A549 (cell line): Measurements from ENCODE around the gene ZDBF2.

ENCODE experiments used
- JUN ChIP-seq, 2 experiments: fragments of >200 bp; sonication (Bioruptor Twin); formaldehyde crosslinking; IDR thresholded peaks; 2 replicates in 1 of 2; 3 replicates in 1 of 2; pipeline ENCODE4 v1.6.1; 2016 to 2017
- KDM1A ChIP-seq: fragments of 200-600 bp; sonication (generic); IDR thresholded peaks from 2 replicates; pipeline ENCODE4 v1.6.1; 2016; ENCODE audit warnings: low read depth, mild to moderate bottlenecking
- MAFK ChIP-seq: fragments of 450-650 bp; IDR thresholded peaks from 2 replicates; pipeline ENCODE4 v1.6.1; 2014; ENCODE audit not compliant: partially characterized antibody
- POLR2AphosphoS2 ChIP-seq: conservative IDR thresholded peaks from 2 replicates; pipeline ENCODE4 v1.6.1; 2012; ENCODE audit warnings: low read length, improper control_type of control experiment, inconsistent platforms
- RAD21 ChIP-seq, 2 experiments: fragments of >200 bp in 1 of 2; sonication (Bioruptor Twin) in 1 of 2; formaldehyde crosslinking in 1 of 2; IDR thresholded peaks in 1 of 2; conservative IDR thresholded peaks in 1 of 2; 2 replicates in 1 of 2; 3 replicates in 1 of 2; pipeline ENCODE4 v1.6.1; 2012 to 2018; ENCODE audit warnings: inconsistent platforms in 1 of 2
- TF ChIP-seq, protein P1 (sequence below): fragments of 200-600 bp; sonication (generic); IDR thresholded peaks from 2 replicates; pipeline ENCODE4 v1.6.1; 2016; ENCODE audit warnings: antibody characterized with exemption, mild to moderate bottlenecking, moderate library complexity
- TF ChIP-seq, protein P2 (sequence below): fragments of >200 bp; sonication (Bioruptor Twin); formaldehyde crosslinking; IDR thresholded peaks from 3 replicates; pipeline ENCODE4 v1.5.1; 2016
- TF ChIP-seq, protein P3 (sequence below): fragments of 450-650 bp; IDR thresholded peaks from 2 replicates; pipeline ENCODE4 v1.6.1; 2014; ENCODE audit warnings: antibody characterized with exemption

DNA sequence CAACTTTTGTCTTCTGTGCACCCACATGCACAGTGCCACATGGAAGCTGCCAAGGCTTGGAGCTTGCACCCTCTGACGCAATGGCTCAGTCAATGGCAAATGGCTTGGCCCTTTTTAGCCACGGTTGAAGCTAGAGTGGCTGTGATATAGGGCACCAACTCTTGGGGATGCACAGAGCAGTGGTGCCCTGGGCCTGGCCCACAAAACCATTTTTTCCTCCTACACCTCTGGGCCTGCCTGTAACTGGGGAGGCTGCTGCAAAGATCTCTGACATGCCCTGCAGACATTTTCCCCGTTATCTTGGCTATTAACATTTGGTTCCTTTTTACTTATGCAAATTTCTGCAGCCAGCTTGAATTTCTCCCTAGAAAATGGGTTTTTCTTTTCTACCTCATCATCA lies 74.9 kb downstream of the ZDBF2 start:
- TF ChIP-seq, protein P1, sequence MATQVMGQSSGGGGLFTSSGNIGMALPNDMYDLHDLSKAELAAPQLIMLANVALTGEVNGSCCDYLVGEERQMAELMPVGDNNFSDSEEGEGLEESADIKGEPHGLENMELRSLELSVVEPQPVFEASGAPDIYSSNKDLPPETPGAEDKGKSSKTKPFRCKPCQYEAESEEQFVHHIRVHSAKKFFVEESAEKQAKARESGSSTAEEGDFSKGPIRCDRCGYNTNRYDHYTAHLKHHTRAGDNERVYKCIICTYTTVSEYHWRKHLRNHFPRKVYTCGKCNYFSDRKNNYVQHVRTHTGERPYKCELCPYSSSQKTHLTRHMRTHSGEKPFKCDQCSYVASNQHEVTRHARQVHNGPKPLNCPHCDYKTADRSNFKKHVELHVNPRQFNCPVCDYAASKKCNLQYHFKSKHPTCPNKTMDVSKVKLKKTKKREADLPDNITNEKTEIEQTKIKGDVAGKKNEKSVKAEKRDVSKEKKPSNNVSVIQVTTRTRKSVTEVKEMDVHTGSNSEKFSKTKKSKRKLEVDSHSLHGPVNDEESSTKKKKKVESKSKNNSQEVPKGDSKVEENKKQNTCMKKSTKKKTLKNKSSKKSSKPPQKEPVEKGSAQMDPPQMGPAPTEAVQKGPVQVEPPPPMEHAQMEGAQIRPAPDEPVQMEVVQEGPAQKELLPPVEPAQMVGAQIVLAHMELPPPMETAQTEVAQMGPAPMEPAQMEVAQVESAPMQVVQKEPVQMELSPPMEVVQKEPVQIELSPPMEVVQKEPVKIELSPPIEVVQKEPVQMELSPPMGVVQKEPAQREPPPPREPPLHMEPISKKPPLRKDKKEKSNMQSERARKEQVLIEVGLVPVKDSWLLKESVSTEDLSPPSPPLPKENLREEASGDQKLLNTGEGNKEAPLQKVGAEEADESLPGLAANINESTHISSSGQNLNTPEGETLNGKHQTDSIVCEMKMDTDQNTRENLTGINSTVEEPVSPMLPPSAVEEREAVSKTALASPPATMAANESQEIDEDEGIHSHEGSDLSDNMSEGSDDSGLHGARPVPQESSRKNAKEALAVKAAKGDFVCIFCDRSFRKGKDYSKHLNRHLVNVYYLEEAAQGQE, result no peak
- TF ChIP-seq, protein P2, sequence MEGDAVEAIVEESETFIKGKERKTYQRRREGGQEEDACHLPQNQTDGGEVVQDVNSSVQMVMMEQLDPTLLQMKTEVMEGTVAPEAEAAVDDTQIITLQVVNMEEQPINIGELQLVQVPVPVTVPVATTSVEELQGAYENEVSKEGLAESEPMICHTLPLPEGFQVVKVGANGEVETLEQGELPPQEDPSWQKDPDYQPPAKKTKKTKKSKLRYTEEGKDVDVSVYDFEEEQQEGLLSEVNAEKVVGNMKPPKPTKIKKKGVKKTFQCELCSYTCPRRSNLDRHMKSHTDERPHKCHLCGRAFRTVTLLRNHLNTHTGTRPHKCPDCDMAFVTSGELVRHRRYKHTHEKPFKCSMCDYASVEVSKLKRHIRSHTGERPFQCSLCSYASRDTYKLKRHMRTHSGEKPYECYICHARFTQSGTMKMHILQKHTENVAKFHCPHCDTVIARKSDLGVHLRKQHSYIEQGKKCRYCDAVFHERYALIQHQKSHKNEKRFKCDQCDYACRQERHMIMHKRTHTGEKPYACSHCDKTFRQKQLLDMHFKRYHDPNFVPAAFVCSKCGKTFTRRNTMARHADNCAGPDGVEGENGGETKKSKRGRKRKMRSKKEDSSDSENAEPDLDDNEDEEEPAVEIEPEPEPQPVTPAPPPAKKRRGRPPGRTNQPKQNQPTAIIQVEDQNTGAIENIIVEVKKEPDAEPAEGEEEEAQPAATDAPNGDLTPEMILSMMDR, result no peak
- TF ChIP-seq POLR2AphosphoS2 (no peak), MAFK (no peak), KDM1A (no peak), RAD21 (conservative IDR thresholded peaks at IDR 0.05 in 1 of 2, IDR thresholded peaks at IDR 0.05 in 1 of 2) (no peak), JUN (IDR thresholded peaks at IDR 0.05) (no peak)
- TF ChIP-seq, protein P3, sequence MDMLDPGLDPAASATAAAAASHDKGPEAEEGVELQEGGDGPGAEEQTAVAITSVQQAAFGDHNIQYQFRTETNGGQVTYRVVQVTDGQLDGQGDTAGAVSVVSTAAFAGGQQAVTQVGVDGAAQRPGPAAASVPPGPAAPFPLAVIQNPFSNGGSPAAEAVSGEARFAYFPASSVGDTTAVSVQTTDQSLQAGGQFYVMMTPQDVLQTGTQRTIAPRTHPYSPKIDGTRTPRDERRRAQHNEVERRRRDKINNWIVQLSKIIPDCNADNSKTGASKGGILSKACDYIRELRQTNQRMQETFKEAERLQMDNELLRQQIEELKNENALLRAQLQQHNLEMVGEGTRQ, result no peak
